CD4-positive, alpha-beta T cell treated with Interleukin-2 at 100 ng/mL for 4 hours (primary cell): ENCODE results near the gene STPG1.

ENCODE experiments used
- DNase-seq: peaks from one replicate; pipeline ENCODE4 v3.0.0-alpha.2; 2020; ENCODE audit warnings: low spot score

Gene STPG1

DNA sequence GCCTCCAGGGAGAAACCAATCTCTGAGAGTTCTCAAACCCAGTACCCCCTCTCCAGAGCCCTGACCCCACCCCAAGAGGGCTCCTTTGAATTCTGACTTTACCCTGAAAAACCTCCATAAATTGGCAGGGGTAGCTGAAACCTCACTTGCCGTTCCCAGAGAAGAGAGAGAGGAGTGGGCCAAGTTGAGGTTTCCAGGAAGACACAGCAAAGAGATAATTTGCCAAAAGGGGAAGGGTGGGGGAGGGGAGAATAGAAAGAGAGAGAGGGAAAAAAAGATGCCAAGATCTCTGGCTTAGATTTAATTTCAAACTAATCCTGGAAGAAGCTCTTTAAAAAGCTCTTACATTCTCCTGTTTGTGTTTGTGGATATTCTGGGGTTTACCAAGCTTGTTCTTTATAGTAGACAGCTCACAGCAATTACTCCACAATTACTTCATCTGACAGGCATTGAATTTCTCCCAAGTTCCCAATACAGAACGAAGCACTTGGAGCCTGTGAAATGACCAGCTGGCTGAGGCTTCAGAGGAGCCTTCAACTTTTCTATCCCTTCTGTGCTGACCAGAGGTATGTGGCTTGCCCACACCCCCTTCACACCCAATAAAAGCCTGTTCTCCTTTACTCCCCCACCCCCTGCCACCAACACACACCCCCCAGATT, 95.5 kb downstream of the STPG1 start:
- DNase-seq, result no peak

GRCh38 chr1:24317081-24317480, 96.5 kb downstream of the STPG1 start:
- DNase-seq, result no peak

GRCh38 chr1:24316645-24317044, 96.9 kb downstream of the STPG1 start:
- no peak for DNase-seq

DNA sequence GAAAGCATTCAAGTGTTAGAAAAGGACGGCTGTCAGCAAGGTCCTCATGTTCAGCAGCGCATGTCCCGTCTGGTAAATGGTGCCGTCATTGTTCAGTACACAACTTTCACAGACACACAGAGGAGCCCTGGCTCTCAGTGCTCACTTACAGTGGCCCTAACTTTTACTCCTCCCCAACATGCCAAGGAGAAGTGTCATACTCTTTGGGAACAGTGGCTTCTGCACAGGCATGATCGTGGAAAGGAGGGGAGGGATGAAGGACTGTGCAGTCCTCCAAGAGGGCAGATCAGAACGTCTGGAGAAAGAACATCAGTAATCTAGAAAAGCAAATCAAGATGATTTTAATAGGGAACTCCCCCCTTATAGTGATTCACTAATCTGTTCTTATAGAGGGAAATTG, 98.2 kb downstream of the STPG1 start:
- DNase-seq, result no peak

- no peak for DNase-seq
Measured at GRCh38 chr1:24311741-24312140, 101.8 kb downstream of the STPG1 start.

DNA sequence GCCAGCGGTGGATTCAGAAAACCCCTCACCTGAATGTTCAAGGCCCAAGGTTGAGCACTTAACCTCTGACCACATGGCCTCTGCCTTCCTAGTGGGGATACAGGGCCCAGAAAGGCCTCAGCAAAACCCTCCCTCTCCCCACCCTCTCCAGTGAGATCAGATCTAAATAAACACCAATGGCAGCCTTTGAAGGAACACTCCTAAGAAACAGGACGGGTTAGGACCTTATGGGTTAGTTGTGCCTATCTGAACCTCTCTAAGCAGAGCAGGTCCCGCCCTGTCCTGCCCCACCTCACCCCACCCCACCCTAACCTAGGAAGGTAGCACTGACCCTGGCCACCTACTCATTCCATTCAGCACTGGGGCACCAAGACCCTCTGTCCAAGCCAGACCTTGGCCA, 102.3 kb downstream of the STPG1 start:
- no peak for DNase-seq

GRCh38 chr1:24309762-24310485, 103.7 kb downstream of the STPG1 start:
- no peak for DNase-seq

DNA sequence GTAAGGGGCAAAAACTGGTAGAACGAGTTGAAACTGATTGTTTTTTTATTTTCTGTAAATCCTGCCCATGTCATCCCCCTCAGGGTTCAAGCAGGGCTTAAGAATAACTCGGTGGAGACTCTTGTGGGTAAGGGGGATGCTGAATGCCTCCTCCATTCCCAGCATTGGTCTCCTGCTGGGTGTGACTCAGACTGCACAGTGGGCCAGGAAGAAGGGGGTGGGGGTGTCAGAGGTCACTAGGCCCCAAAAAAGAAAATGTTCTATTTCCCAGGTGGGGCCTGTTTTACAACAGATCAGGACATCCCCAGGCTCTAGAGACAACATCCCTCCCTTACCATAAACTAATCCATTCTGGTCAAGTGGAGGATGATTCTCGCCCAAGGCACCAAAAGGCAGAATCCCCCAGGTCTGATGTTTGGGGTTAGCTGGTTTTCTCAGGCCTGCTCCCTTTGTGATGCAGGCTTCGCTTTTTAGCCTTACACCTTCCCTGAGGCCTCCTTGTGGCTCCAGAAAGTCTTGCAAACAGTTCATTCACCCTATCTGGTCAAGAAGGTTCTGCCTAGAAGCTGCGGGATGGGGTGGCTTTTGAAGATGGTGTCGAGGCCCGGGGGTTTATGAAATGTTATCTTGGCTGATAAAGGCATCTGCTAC, 105.1 kb downstream of the STPG1 start:
- DNase-seq, result no peak
